Endothelial cell of umbilical vein (primary cell): ENCODE data around the gene XPA. TPM values are rescaled to one million over a fixed set of nuclear protein-coding genes. Genes with fewer than 3 reads are reported as not detected.

ENCODE experiments used
- BruUV-seq: library from RNA; stranded (reverse); fragments of 400-500 nt; replicated peaks from 2 replicates; lab custom pipeline; 2021; lab: Mats Ljungman, UMichigan
- CTCF ChIA-PET: fragments of 300-600, 350-600 bp; sonication (Branson Sonifier 250); formaldehyde crosslinking; loops from one replicate; lab custom pipeline; 2021; ENCODE audit warnings: antibody characterized with exemption, inconsistent platforms; lab: Charles Lee
- POLR2A ChIA-PET: fragments of 300-600, 350-600 bp; sonication (Branson Sonifier 250); formaldehyde crosslinking; loops from one replicate; lab custom pipeline; 2021; ENCODE audit warnings: antibody characterized with exemption, inconsistent platforms; lab: Charles Lee
- DNase-seq: peaks from one replicate; pipeline ENCODE4 v3.0.0-alpha.2; 2011; ENCODE audit warnings: low read depth, low spot score
- FAIRE-seq: peaks from 2 replicates; lab custom pipeline; 2011; peaks lifted over from hg19 to GRCh38; lab: Jason Lieb, UNC
- H2AFZ ChIP-seq: 2 replicates; pipeline ENCODE4 v1.6.0; 2012; ENCODE audit warnings: low read depth, low read length, control low read depth, inconsistent platforms
- H3K27ac ChIP-seq: 2 replicates; pipeline ENCODE4 v1.5.1; 2011; ENCODE audit warnings: low read depth, mild to moderate bottlenecking, control low read depth, low read length, moderate library complexity; ENCODE audit not compliant: insufficient read depth
- H3K27me3 ChIP-seq, 2 experiments: 2 replicates each; pipeline versions ENCODE4 v1.6.0 to v1.6.1; 2011; ENCODE audit warnings: low read length in 2 of 2, mixed read lengths in 1 of 2; ENCODE audit not compliant: control insufficient read depth in 2 of 2, insufficient read depth in 2 of 2
- H3K36me3 ChIP-seq, 2 experiments: 2 replicates in 1 of 2; 3 replicates in 1 of 2; pipeline ENCODE4 v1.5.1; 2011; ENCODE audit warnings: low read length in 2 of 2, mild to moderate bottlenecking in 1 of 2, moderate library complexity in 1 of 2; ENCODE audit not compliant: control insufficient read depth in 2 of 2, insufficient read depth in 2 of 2; ENCODE audit errors: extremely low read depth in 1 of 2
- H3K4me1 ChIP-seq: 3 replicates; pipeline ENCODE4 v1.5.1; 2011; ENCODE audit warnings: mild to moderate bottlenecking, low read length; ENCODE audit not compliant: control insufficient read depth, insufficient read depth; ENCODE audit errors: extremely low read depth
- H3K4me2 ChIP-seq: 2 replicates; pipeline ENCODE4 v1.6.1; 2011; ENCODE audit warnings: low read length, control low read depth, mixed read lengths; ENCODE audit not compliant: insufficient read depth
- H3K4me3 ChIP-seq, 3 experiments: fragments of 200-600 bp in 1 of 3; sonication (generic), shearing (Covaris generic) in 1 of 3; replicated peaks in 1 of 3; 2 replicates each; pipeline ENCODE4 v1.5.1; 2011 to 2016; ENCODE audit warnings: control low read depth in 3 of 3, low read length in 3 of 3, mild to moderate bottlenecking in 2 of 3, inconsistent platforms in 1 of 3, low read depth in 1 of 3, moderate library complexity in 1 of 3; ENCODE audit not compliant: insufficient read depth in 1 of 3
- H3K79me2 ChIP-seq: 2 replicates; pipeline ENCODE4 v1.6.0; 2012; ENCODE audit warnings: low read length, inconsistent platforms; ENCODE audit not compliant: control insufficient read depth, insufficient read depth
- H3K9ac ChIP-seq: replicated peaks from 2 replicates; pipeline ENCODE3; 2011; ENCODE audit warnings: low read length, control low read depth; ENCODE audit not compliant: insufficient read depth; ENCODE audit errors: extremely low read depth
- H3K9me1 ChIP-seq: replicated peaks from 3 replicates; pipeline ENCODE4 v1.6.0; 2011; ENCODE audit warnings: mild to moderate bottlenecking, low read length; ENCODE audit not compliant: control insufficient read depth, insufficient read depth; ENCODE audit errors: extremely low read depth
- H3K9me3 ChIP-seq: replicated peaks from 2 replicates; pipeline ENCODE4 v1.5.1; 2012; ENCODE audit warnings: low read length, inconsistent platforms; ENCODE audit not compliant: control insufficient read depth, insufficient read depth
- H4K20me1 ChIP-seq: replicated peaks from 2 replicates; pipeline ENCODE3; 2011; ENCODE audit warnings: mild to moderate bottlenecking, low read length; ENCODE audit not compliant: control insufficient read depth, insufficient read depth; ENCODE audit errors: extremely low read depth
- CTCF ChIP-seq, 2 donors: IDR thresholded peaks; 1 replicate in 1 of 2; 2 replicates in 1 of 2; pipeline ENCODE4 v1.5.1; 2011; ENCODE audit warnings: low read length in 2 of 2, mild to moderate bottlenecking in 2 of 2, moderate library complexity in 2 of 2, control low read depth in 1 of 2, inconsistent platforms in 1 of 2, low read depth in 1 of 2; ENCODE audit not compliant: insufficient read depth in 1 of 2; ENCODE audit errors: extremely low read depth in 1 of 2
- EZH2 ChIP-seq: IDR thresholded peaks from 2 replicates; pipeline ENCODE4 v1.6.1; 2012; ENCODE audit warnings: borderline replicate concordance, low read depth, mild to moderate bottlenecking, moderate library complexity, low read length, inconsistent platforms; ENCODE audit not compliant: severe bottlenecking
- FOS ChIP-seq: IDR thresholded peaks from 2 replicates; pipeline ENCODE4 v1.6.1; 2011; ENCODE audit warnings: mild to moderate bottlenecking, low read length, moderate library complexity, borderline replicate concordance; ENCODE audit not compliant: insufficient read depth
- GATA2 ChIP-seq: IDR thresholded peaks from 2 replicates; pipeline ENCODE4 v1.7.0; 2011; ENCODE audit warnings: low read depth, mild to moderate bottlenecking, moderate library complexity, mixed read lengths, low read length; ENCODE audit not compliant: insufficient read length, insufficient read depth
- JUN ChIP-seq: IDR thresholded peaks from 2 replicates; pipeline ENCODE4 v1.6.1; 2011; ENCODE audit warnings: borderline replicate concordance, low read depth; ENCODE audit not compliant: insufficient read length, insufficient read depth
- MAX ChIP-seq: IDR thresholded peaks from 2 replicates; pipeline ENCODE4 v1.6.1; 2011; ENCODE audit not compliant: insufficient read depth, insufficient read length
- MYC ChIP-seq: IDR thresholded peaks from one replicate; pipeline ENCODE4 v1.6.1; 2011; ENCODE audit warnings: mild to moderate bottlenecking, low read depth, low read length
- POLR2A ChIP-seq: IDR thresholded peaks from 2 replicates; pipeline ENCODE4 v1.6.1; 2012; ENCODE audit warnings: low read depth, mild to moderate bottlenecking, control low read depth, low read length
- POLR2AphosphoS5 ChIP-seq: IDR thresholded peaks from 2 replicates; pipeline ENCODE4 v1.6.1; 2012; ENCODE audit warnings: low read depth, mild to moderate bottlenecking, control low read depth, low read length, moderate library complexity; ENCODE audit not compliant: insufficient read depth
- dilution Hi-C: fragments of 300-500 bp; cut with MboI; formaldehyde crosslinking; loops from one replicate; pipeline ENCODE4 v1.15.0; 2019; ENCODE audit warnings: low sequenced_read_pairs; ENCODE audit not compliant: extremely low pct_ligation_motif_present
- intact Hi-C: fragments of 100-400 bp; cut with micrococcal nuclease; formaldehyde crosslinking; loops from one replicate; pipeline ENCODE4 v1.10.0; 2022
- polyA plus RNA-seq, 4 experiments: library from polyadenylated mRNA; depleted of rRNA in 3 of 4; stranded (reverse) in 3 of 4; unstranded in 1 of 4; fragments of >200 nt; gene quantifications; 2 replicates each; pipeline versions ENCODE4 v1.2.1 to v1.2.3, GENCODE V29; 2011 to 2012; ENCODE audit warnings: missing spikeins in 1 of 4
- total RNA-seq: library from RNA; stranded (reverse); gene quantifications from 2 replicates; pipeline ENCODE4 v1.2.3, GENCODE V29; 2021

Gene XPA
- total and polyA plus RNA-seq, 2 donors (not counting 3 experiments of a cell fraction or from before 2014, with no cell fraction given), result 3.6 to 21.1 TPM

DNA sequence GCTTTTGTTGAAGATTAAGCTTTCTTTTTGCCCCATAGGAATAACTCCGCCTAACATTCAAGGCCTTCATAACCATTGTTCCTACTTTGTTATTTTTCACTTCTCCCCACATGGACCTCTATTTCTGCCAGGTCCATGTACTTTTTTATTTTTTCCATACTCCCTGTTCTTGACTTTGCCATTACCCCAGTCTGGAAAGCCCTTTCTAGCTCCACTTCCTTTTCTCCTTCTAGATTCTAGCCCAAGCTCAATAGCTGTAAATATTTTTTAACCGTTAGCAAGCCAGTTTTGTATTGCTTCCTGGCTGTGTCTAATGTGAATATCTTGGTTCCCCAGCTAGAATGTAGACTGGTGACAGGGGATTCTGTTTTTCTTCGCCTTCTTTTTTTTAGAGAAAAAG is 37.4 kb downstream of the XPA start:
- DNase-seq (no peak), FAIRE-seq (no peak)
- no peak overlapping the region for H3K27ac ChIP-seq
- TF ChIP-seq FOS (no peak), POLR2A (no peak), CTCF (IDR thresholded peaks at IDR 0.05; ENCODE audit: extremely low read depth in 1 of 2, insufficient read depth in 1 of 2, low read depth in 1 of 2, low read length in 2 of 2) (no peak), EZH2 (no peak), JUN (no peak), POLR2AphosphoS5 (no peak), MYC (no peak), MAX (no peak), GATA2 (no peak)
- no peak overlapping the region for H3K4me3 ChIP-seq
- H3K36me3 ChIP-seq, result peaks cover 17 to 26% of the 10 kb centered on the region in 2 experiments
- BruUV-seq, result no TSS peak
- H3K4me2 ChIP-seq, result no peak overlapping the region
- H2AFZ ChIP-seq, result no peak overlapping the region
- POLR2A ChIA-PET, result interaction anchor here (1.7 kb wide), 1 partner anchor 27 kb away, joined by 4 read pairs; the partner anchor contains the start of genes NCBP1 and TSTD2
- H3K9ac ChIP-seq, result no peak overlapping the region
- H3K4me1 ChIP-seq, result no peaks in the 10 kb centered on the region
- CTCF ChIA-PET, result interaction anchor here (1.2 to 1.9 kb wide), 3 partner anchors 15 to 23 kb away, joined by 3 to 6 read pairs (median 3); no protein-coding TSS in a partner anchor
- no peaks in the 10 kb centered on the region for H3K9me3 ChIP-seq
- no peaks in the 10 kb centered on the region for H3K9me1 ChIP-seq
- dilution Hi-C loops, result no loop called here
- H4K20me1 ChIP-seq, result no peaks in the 10 kb centered on the region
- intact Hi-C loops, result no loop called here
- H3K27me3 ChIP-seq, result no peaks in the 10 kb centered on the region
- no peaks in the 10 kb centered on the region for H3K79me2 ChIP-seq
